ENCODE results near the gene ATP1A2.

The ATP1A2 gene

DNA sequence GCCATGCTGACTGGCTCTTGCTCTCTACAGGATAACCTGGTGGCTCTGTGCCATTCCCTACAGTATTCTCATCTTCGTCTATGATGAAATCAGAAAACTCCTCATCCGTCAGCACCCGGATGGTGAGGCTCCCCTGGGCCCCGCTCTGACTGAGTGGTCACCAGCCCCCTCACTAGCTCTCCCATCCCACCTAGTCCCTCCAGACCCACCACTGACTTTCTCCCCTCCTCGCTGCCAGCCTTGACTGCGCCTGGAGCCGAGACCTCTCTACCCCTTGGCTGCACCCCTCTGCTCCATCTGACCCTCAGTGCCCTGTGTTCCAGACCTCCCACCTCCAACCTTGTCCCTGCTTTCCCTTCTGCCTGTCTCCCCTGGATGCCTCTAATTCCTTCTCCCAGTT, 70.7 kb downstream of the ATP1A2 start:
- DNase-seq: no peak

DNA sequence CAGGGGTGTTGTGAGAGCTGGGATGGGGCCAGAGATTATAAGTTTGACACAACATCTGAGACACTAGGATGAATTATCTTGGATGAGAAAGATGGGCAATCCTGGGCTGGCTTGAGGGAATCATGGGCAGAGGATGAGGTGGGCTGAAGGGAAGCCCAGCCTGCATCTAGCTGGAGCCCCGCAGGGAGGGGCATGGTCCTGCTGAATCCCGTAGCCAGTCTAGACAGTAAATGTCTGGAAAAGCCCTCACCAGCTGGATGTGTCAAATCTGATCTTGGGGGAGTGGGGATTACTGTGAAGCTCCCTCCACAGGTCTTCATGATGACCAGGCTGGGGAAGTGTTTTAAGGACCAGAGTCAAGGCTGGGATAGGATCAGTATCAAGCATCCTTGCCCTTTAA, 71.2 kb downstream of the ATP1A2 start:
- no peak for DNase-seq

DNA sequence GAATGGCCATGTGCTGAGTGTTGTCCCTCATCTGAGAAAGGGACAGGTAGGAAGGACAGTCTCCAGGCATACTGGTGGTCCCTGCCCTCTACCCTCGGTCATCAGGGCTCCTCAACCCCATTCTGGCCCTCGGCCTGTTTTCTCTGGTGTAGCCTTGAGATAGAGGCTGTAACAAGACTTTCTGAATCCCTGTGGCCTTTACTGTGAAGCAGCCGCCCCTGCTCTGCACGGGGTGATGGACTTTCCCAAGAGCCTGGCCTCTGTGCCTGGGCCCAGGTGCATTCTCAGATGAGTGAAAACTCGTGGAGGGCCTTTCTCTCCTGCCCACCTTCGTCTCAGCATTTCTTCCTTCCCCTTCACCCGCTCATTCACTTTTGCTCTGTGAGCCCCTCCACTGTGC, 71.8 kb downstream of the ATP1A2 start:
- no peak for DNase-seq

DNA sequence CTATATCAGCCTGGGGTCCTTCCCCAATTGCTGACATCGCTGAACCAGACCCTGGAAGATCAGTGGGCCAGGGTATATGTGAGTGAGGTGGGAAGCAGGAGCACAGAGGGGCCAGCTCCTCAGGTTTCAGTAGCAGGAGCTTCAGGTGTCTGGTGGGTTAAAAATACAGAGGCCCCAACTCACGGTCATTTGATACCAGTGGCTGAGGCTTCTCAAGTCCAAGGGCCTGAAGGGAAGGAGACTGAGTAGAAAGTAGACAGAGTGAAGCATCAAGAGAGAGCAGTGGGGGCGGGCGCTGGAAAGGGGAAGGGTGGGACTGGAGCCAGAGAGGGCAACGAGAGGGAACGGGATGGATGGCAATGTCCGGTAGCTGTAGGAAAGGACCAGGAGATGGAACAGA, 72.8 kb downstream of the ATP1A2 start:
- no peak for DNase-seq

DNA sequence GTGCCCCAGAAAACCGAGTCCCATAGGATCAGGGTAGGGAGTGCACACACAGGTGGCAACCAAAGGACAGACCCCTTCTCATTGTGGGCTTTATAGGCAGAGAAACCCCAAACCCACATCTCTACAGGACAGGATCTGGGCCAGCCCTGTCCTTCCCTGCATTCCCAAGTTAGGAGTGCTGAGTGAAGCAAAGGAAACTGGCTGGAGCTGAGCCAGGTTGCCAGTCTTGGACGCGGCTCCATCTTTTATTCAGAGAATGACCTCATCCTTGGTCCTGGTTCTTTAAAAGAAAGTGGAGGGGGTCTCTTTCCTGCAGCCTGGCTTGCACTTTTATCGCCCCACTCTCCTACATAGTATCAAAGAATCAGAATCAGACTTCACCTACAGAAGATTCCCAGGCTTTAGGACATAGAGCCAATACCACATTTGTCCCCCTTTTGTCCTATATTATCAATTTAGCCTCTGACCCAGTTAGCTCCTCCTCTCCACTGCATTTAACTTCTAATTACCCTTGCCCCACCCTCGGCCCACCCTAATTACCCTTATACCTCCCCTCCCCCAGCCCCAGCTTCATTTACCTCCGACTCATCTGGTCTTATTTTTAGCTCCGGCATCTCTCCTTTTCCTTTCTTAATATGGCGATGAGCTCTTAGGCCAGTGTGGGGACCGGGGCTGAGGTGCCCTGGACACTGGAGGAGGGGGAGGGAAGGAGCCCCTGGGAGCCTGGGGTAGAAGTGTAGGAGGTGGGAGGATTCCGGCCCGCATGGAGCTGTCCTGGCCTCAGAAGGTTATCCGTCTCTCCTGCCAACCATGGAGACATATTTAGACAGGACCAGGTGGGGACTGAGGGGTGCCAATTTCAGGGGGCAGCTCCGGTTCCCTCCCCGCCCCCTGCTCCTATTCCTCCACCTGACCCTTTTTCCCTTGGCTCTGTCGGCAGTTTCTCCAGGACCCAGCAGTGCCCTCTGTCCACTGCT, 74.4 kb downstream of the ATP1A2 start, which contains the start of gene CASQ1:
TSS of gene CASQ1 (plus strand) at position 927 of the 977 bp plus-strand sequence. CDS start 177 bp downstream, outside the sequence.
- no peak for DNase-seq

DNA sequence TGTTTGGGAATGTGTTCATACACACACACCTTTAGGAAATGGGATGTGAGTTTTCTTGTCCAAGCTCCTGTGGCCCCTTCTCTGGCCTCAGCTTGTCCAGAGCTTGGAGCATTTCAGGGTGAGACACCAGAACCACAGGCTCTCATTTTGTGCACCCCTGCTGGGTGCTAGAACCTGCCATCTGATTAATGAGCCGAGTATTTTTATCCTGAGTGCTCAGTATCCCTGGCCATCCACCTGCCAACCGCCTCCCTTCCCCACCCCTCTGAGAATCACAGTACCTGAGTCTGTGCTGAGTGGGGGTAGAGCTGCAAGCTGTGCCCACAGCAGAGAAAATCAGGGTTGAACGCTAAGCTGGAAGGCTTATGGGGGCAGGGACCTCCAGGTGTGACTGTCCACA, 76.2 kb downstream of the ATP1A2 start:
- DNase-seq: no peak

DNA sequence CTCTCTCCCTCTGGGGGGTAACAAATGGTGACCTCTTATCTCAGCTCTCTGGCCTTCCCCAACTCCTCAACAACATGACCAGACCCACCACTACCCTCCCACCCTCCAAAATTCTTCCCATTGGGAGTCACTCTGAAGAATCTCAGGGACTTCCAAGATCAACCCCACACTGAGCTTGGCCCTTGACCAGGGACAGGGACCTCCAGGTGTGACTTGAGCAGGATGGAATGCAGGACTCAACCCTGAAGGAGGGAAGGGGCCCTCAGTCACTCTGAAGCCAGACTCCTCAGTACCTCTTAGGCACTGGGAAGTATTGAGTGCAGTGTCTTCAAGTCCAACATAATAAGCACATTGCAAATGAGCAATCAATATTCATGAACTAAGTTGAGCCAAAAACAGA, 76.7 kb downstream of the ATP1A2 start:
- no peak for DNase-seq

All from NCI-H1105 (cell line).